HG03139 (cell line): ENCODE data around the gene CPNE4.
A peak's percentile ranks its signal among the peaks of the same experiment; 100 is the strongest.

Source experiments
- ATAC-seq: cut with Tn5 transposase; IDR thresholded peaks from one replicate; pipeline ENCODE4 v1.9.1; 2021; ENCODE audit not compliant: unreplicated experiment

Gene CPNE4

GRCh38 chr3:131705558-131706051, 329.2 kb downstream of the CPNE4 start:
- peak; percentile 75 for ATAC-seq

GRCh38 chr3:131705099-131705498, 329.7 kb downstream of the CPNE4 start:
- no peak for ATAC-seq

GRCh38 chr3:131704098-131704497, 330.7 kb downstream of the CPNE4 start:
- no peak for ATAC-seq

- ATAC-seq = no peak
Observed at GRCh38 chr3:131702146-131702545, 332.7 kb downstream of the CPNE4 start.

- no peak for ATAC-seq
Observed at GRCh38 chr3:131701153-131701770, 333.6 kb downstream of the CPNE4 start.

GRCh38 chr3:131699001-131699400, 335.8 kb downstream of the CPNE4 start:
- ATAC-seq = no peak

GRCh38 chr3:131694376-131694775, 340.4 kb downstream of the CPNE4 start:
- ATAC-seq = no peak

- no peak for ATAC-seq
Observed at GRCh38 chr3:131692356-131692755, 342.5 kb downstream of the CPNE4 start.

GRCh38 chr3:131690800-131691199, 344.0 kb downstream of the CPNE4 start:
- ATAC-seq = no peak

- no peak for ATAC-seq
Observed at GRCh38 chr3:131688370-131688769, 346.4 kb downstream of the CPNE4 start.

- ATAC-seq = no peak
Observed at GRCh38 chr3:131669600-131669999, 365.2 kb downstream of the CPNE4 start.

GRCh38 chr3:131658771-131659170, 376.0 kb downstream of the CPNE4 start:
- no peak for ATAC-seq

- no peak for ATAC-seq
Observed at GRCh38 chr3:131658115-131658514, 376.7 kb downstream of the CPNE4 start.

GRCh38 chr3:131655070-131655690, 379.6 kb downstream of the CPNE4 start:
- no peak for ATAC-seq

GRCh38 chr3:131645638-131646037, 389.2 kb downstream of the CPNE4 start:
- no peak for ATAC-seq

- no peak for ATAC-seq
Observed at GRCh38 chr3:131636266-131636775, 398.5 kb downstream of the CPNE4 start.

- no peak for ATAC-seq
Observed at GRCh38 chr3:131630807-131631206, 404.0 kb downstream of the CPNE4 start.

- ATAC-seq = peak; percentile 95
Observed at GRCh38 chr3:131630097-131630496, 404.7 kb downstream of the CPNE4 start.

- no peak for ATAC-seq
Observed at GRCh38 chr3:131623431-131623830, 411.4 kb downstream of the CPNE4 start.

GRCh38 chr3:131622726-131623125, 412.1 kb downstream of the CPNE4 start:
- ATAC-seq = no peak

- ATAC-seq = no peak
Observed at GRCh38 chr3:131620977-131621376, 413.8 kb downstream of the CPNE4 start.

- no peak for ATAC-seq
Observed at GRCh38 chr3:131619821-131620220, 415.0 kb downstream of the CPNE4 start.

GRCh38 chr3:131616719-131617118, 418.1 kb downstream of the CPNE4 start:
- no peak for ATAC-seq
